Keratinocyte (primary cell): Measurements from ENCODE around the gene SLFNL1.

Experiments
- CTCF ChIP-seq, 3 experiments: IDR thresholded peaks in 1 of 3; conservative IDR thresholded peaks in 1 of 3; optimal IDR thresholded peaks in 1 of 3; 2 replicates in 2 of 3; 3 replicates in 1 of 3; pipeline versions ENCODE3 to v1.5.1; 2011; ENCODE audit warnings: low read length in 3 of 3, mild to moderate bottlenecking in 3 of 3, moderate library complexity in 2 of 3, control low read depth in 1 of 3, inconsistent platforms in 1 of 3; ENCODE audit not compliant: insufficient read depth in 2 of 3; ENCODE audit errors: extremely low read depth in 1 of 3
- EZH2 ChIP-seq: IDR thresholded peaks from one replicate; pipeline ENCODE4 v1.6.1; 2012; ENCODE audit warnings: inconsistent platforms, mild to moderate bottlenecking, low read length, moderate library complexity

GRCh38 chr1:41051022-41051421 lies 29.5 kb upstream of the SLFNL1 start:
- TF ChIP-seq CTCF (optimal IDR thresholded peaks at IDR 0.05 in 1 of 3, IDR thresholded peaks at IDR 0.05 in 1 of 3, conservative IDR thresholded peaks at IDR 0.05 in 1 of 3; ENCODE audit: extremely low read depth in 1 of 3, insufficient read depth in 2 of 3, low read length in 3 of 3) = no peak
- TF ChIP-seq EZH2 = no peak
